Measurements from ENCODE around the gene EDAR. TPM values are rescaled to one million over a fixed set of nuclear protein-coding genes. Genes with fewer than 3 reads are reported as not detected.

EDAR gene
- total RNA-seq, 4 donors from 2014 or later, result 0.72 to 7.1 (median 4.2) TPM

GRCh38 chr2:109013051-109013450 is 24.0 kb upstream of the EDAR start:
- intact Hi-C loops (cut with DNase I; ENCODE audit: low total_unique reads), result no loop called here
- DNase-seq (ENCODE audit: low spot score in 2 of 2), result no peak
- no peak for TF ChIP-seq CTCF (IDR thresholded peaks at IDR 0.05)
- TF ChIP-seq POLR2A (IDR thresholded peaks at IDR 0.05), result no peak
- WGBS, 2 donors, result 75 to 82% methylated on average over 5 of the region's 5 CpGs
- H3K4me3 ChIP-seq (ENCODE audit: low read depth, poor library complexity, severe bottlenecking), result no peak overlapping the region

- TF ChIP-seq POLR2A (IDR thresholded peaks at IDR 0.05) (no peak), CTCF (IDR thresholded peaks at IDR 0.05) (no peak)
- intact Hi-C loops (cut with DNase I; ENCODE audit: low total_unique reads), result no loop called here
- WGBS, 2 donors, result 69 to 78% methylated on average over 9 of the region's 9 CpGs
Measured at GRCh38 chr2:109009920-109010610, 21.0 kb upstream of the EDAR start.

GRCh38 chr2:109006971-109007370 is 18.0 kb upstream of the EDAR start:
- TF ChIP-seq POLR2A (IDR thresholded peaks at IDR 0.05) (no peak), CTCF (IDR thresholded peaks at IDR 0.05) (no peak)
- DNase-seq (ENCODE audit: low spot score in 2 of 2), result no peak
- intact Hi-C loops (cut with DNase I; ENCODE audit: low total_unique reads), result no loop called here
- no peak overlapping the region for H3K4me3 ChIP-seq (ENCODE audit: low read depth, poor library complexity, severe bottlenecking)
- WGBS, 2 donors, result 79 to 84% methylated on average over 4 of the region's 4 CpGs

More at GRCh38 chr2:109009920-109010610, 21.0 kb upstream of the EDAR start:
- DNase-seq (ENCODE audit: low spot score in 2 of 2), result no peak
- no peak overlapping the region for H3K4me3 ChIP-seq (ENCODE audit: low read depth, poor library complexity, severe bottlenecking)

- no peak for DNase-seq (ENCODE audit: low spot score in 2 of 2)
- intact Hi-C loops (cut with DNase I; ENCODE audit: low total_unique reads), result no loop called here
- TF ChIP-seq POLR2A (IDR thresholded peaks at IDR 0.05) (no peak), CTCF (IDR thresholded peaks at IDR 0.05) (no peak)
- 70 to 77% methylated on average over 20 of the region's 20 CpGs for WGBS, 2 donors
- H3K4me3 ChIP-seq (ENCODE audit: low read depth, poor library complexity, severe bottlenecking), result no peak overlapping the region
Measured at GRCh38 chr2:109005686-109006204, 16.7 kb upstream of the EDAR start.

- no peak overlapping the region for H3K4me3 ChIP-seq (ENCODE audit: low read depth, poor library complexity, severe bottlenecking)
- 57 to 65% methylated on average over 3 of the region's 3 CpGs for WGBS, 2 donors
- no peak for DNase-seq (ENCODE audit: low spot score in 2 of 2)
- TF ChIP-seq POLR2A (IDR thresholded peaks at IDR 0.05), result no peak
- no peak for TF ChIP-seq CTCF (IDR thresholded peaks at IDR 0.05)
- intact Hi-C loops (cut with DNase I; ENCODE audit: low total_unique reads), result no loop called here
Measured at GRCh38 chr2:109001201-109001600, 12.2 kb upstream of the EDAR start.

GRCh38 chr2:109000738-109001137 is 11.7 kb upstream of the EDAR start:
- TF ChIP-seq CTCF (IDR thresholded peaks at IDR 0.05) (no peak), POLR2A (IDR thresholded peaks at IDR 0.05) (no peak)
- H3K4me3 ChIP-seq (ENCODE audit: low read depth, poor library complexity, severe bottlenecking), result no peak overlapping the region
- no peak for DNase-seq (ENCODE audit: low spot score in 2 of 2)
- intact Hi-C loops (cut with DNase I; ENCODE audit: low total_unique reads), result no loop called here
- 79 to 82% methylated on average over 4 of the region's 4 CpGs for WGBS, 2 donors
